Hepatocyte (in vitro differentiated cells): ENCODE results near the gene SUGP2. TPM values are rescaled to one million over a fixed set of nuclear protein-coding genes. Genes with fewer than 3 reads are reported as not detected.

ENCODE experiments used
- DNase-seq: peaks from one replicate; pipeline ENCODE4 v3.0.0-alpha.2; 2016; ENCODE audit warnings: low spot score
- H2AFZ ChIP-seq: fragments of 200-600 bp; sonication (generic); 2 replicates; pipeline ENCODE4 v1.6.0; 2016; ENCODE audit warnings: antibody characterized with exemption, mild to moderate bottlenecking
- H3K27ac ChIP-seq: fragments of 200-600 bp; sonication (generic); 2 replicates; pipeline ENCODE4 v1.5.1; 2016; ENCODE audit warnings: mild to moderate bottlenecking
- H3K27me3 ChIP-seq: fragments of 200-600 bp; sonication (generic); 2 replicates; pipeline ENCODE4 v1.6.1; 2016
- H3K36me3 ChIP-seq: fragments of 200-600 bp; sonication (generic); replicated peaks from 2 replicates; pipeline ENCODE4 v1.5.1; 2016; ENCODE audit warnings: low read depth; ENCODE audit not compliant: insufficient read depth
- H3K4me1 ChIP-seq: fragments of 200-600 bp; sonication (generic); 2 replicates; pipeline ENCODE4 v1.5.1; 2016; ENCODE audit warnings: mild to moderate bottlenecking, moderate library complexity; ENCODE audit not compliant: insufficient read depth
- H3K4me2 ChIP-seq: fragments of 200-600 bp; sonication (generic); 2 replicates; pipeline ENCODE4 v1.6.0; 2016
- H3K4me3 ChIP-seq: fragments of 200-600 bp; sonication (generic); 2 replicates; pipeline ENCODE4 v1.5.1; 2016; ENCODE audit warnings: mild to moderate bottlenecking
- H3K79me2 ChIP-seq: fragments of 200-600 bp; sonication (generic); 2 replicates; pipeline ENCODE4 v1.6.0; 2017; ENCODE audit warnings: mild to moderate bottlenecking
- H3K9me2 ChIP-seq: fragments of 200-600 bp; sonication (generic); replicated peaks from 2 replicates; pipeline ENCODE4 v1.6.0; 2017; ENCODE audit warnings: mild to moderate bottlenecking; ENCODE audit not compliant: insufficient read depth
- H3K9me3 ChIP-seq: fragments of 200-600 bp; sonication (generic); 2 replicates; pipeline ENCODE4 v1.5.1; 2016; ENCODE audit warnings: low read depth, mild to moderate bottlenecking
- H4K20me1 ChIP-seq: fragments of 200-600 bp; sonication (generic); 2 replicates; pipeline ENCODE4 v1.6.0; 2016; ENCODE audit warnings: mild to moderate bottlenecking; ENCODE audit not compliant: insufficient read depth, poor library complexity, severe bottlenecking
- CTCF ChIP-seq: fragments of 200-600 bp; sonication (generic); IDR thresholded peaks from 2 replicates; pipeline ENCODE4 v1.5.1; 2016; ENCODE audit warnings: antibody characterized with exemption, mild to moderate bottlenecking; ENCODE audit not compliant: poor library complexity
- EZH2 ChIP-seq: fragments of 200-600 bp; sonication (generic); IDR thresholded peaks from 2 replicates; pipeline ENCODE4 v1.6.1; 2016; ENCODE audit warnings: antibody characterized with exemption, mild to moderate bottlenecking, borderline replicate concordance
- EZH2phosphoT487 ChIP-seq: fragments of 200-600 bp; sonication (generic); IDR thresholded peaks from one replicate; pipeline ENCODE4 v1.6.1; 2018; ENCODE audit warnings: antibody characterized with exemption, mild to moderate bottlenecking, low read depth, moderate library complexity; ENCODE audit not compliant: unreplicated experiment, severe bottlenecking
- WGBS: methylation state at CpG from one replicate; pipeline ENCODE4 v1.1.6; 2016; ENCODE audit warnings: low lambda C conversion rate; ENCODE audit errors: missing lambda C conversion rate; 5-methylcytosine and 5-hydroxymethylcytosine counted together
- polyA plus RNA-seq: library from polyadenylated mRNA; unstranded; fragments of >200 nt; fragmentation: Nextera tagmentation; extraction: Ambion mirVana; gene quantifications from 2 replicates; pipeline ENCODE4 v1.2.1, GENCODE V29; 2016
- total RNA-seq: library from RNA; depleted of rRNA; stranded (reverse); fragments of >200 nt; gene quantifications from 2 replicates; pipeline ENCODE4 v1.2.3, GENCODE V29; 2014

Gene SUGP2
- total and polyA plus RNA-seq, 2 experiments from 2014 or later: 36.4 to 51.0 TPM

- Histone ChIP-seq H3K9me2 (no peaks in the 10 kb centered on the region), H4K20me1 (no peaks in the 10 kb centered on the region), H2AFZ (no peak overlapping the region), H3K4me2 (no peak overlapping the region), H3K36me3 (no peaks in the 10 kb centered on the region), H3K4me1 (peaks cover 4% of the 10 kb centered on the region), H3K9me3 (no peaks in the 10 kb centered on the region), H3K4me3 (no peak overlapping the region), H3K79me2 (no peaks in the 10 kb centered on the region), H3K27me3 (no peaks in the 10 kb centered on the region), H3K27ac (no peak overlapping the region)
- TF ChIP-seq EZH2phosphoT487 (no peak), CTCF (no peak), EZH2 (no peak)
- DNase-seq: no peak
- 90% methylated on average over 7 of the region's 7 CpGs for WGBS
Observed at GRCh38 chr19:19077103-19077502, 43.8 kb upstream of the SUGP2 start.

DNA sequence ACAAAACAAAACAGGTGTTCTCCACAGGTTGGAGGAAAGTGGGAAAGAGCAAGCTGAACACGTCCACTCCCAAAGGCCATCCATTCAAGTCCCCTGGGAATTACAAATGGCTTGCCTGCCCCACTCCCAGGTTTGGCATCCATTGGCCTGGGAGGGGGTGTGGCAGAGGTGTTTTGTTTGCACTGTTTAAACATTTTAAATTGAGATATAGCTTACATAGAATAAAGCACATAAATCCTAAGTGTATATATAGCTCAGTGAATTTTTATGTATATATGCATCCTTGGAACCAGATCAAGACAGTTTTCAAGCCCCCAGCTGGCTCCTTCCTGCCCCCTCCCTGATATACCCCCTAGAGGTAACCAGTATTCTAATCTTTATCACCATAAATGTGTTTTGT, 43.2 kb upstream of the SUGP2 start:
- 85% methylated on average over 1 of the region's 1 CpG for WGBS
- H3K27ac ChIP-seq: no peak overlapping the region
- no peaks in the 10 kb centered on the region for H3K36me3 ChIP-seq
- H3K9me2 ChIP-seq: no peaks in the 10 kb centered on the region
- TF ChIP-seq EZH2phosphoT487 (no peak), EZH2 (no peak), CTCF (no peak)
- H3K4me3 ChIP-seq: no peak overlapping the region
- H3K4me2 ChIP-seq: no peak overlapping the region
- no peaks in the 10 kb centered on the region for H3K79me2 ChIP-seq
- no peak overlapping the region for H2AFZ ChIP-seq
- H3K9me3 ChIP-seq: no peaks in the 10 kb centered on the region
- peaks cover 4% of the 10 kb centered on the region for H3K4me1 ChIP-seq
- no peaks in the 10 kb centered on the region for H3K27me3 ChIP-seq
- DNase-seq: no peak
- H4K20me1 ChIP-seq: no peaks in the 10 kb centered on the region

GRCh38 chr19:19075126-19075525, 41.8 kb upstream of the SUGP2 start:
- Histone ChIP-seq H3K9me3 (no peaks in the 10 kb centered on the region), H3K4me2 (no peak overlapping the region), H3K27ac (no peak overlapping the region), H3K79me2 (no peaks in the 10 kb centered on the region), H3K9me2 (no peaks in the 10 kb centered on the region), H3K4me1 (peaks cover 4% of the 10 kb centered on the region), H3K4me3 (no peak overlapping the region), H4K20me1 (no peaks in the 10 kb centered on the region), H3K27me3 (no peaks in the 10 kb centered on the region), H3K36me3 (no peaks in the 10 kb centered on the region), H2AFZ (no peak overlapping the region)
- 95% methylated on average over 8 of the region's 8 CpGs for WGBS
- no peak for DNase-seq
- no peak for TF ChIP-seq CTCF
- TF ChIP-seq EZH2phosphoT487: no peak
- TF ChIP-seq EZH2: no peak

DNA sequence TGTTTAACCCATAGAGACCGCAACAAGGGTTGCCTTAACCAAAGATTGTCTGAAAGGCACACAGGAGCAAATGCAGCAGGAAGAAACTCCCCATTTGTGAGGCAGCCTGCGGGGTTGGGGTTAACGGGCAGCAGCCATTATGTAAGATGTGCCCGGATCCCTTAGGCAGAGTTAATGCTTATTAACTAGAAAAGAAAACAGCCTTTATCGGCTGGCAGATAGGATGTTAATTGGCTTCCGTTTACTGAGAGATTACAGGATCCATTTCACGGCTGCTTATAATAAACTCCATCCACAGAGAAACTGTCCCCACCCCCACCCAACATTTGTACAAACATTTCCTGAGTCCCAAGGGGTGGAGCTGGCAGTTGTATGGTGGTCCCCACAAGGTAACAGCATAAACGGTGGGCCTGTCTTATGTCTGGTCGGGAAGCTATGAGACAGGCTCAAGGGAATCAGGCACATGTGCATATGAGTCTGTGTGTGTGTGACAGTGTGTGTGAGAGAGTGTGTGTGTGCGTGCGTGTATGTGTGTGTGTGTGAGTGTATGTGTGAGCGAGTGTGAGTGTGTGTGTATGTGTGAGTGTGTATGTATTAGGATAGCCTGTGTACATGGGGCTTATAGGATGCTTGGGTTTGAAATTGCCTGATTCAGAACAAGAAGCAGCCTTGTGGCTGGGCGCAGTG, 41.0 kb upstream of the SUGP2 start:
- Histone ChIP-seq H2AFZ (no peak overlapping the region), H3K27me3 (no peaks in the 10 kb centered on the region), H3K27ac (no peak overlapping the region), H3K9me3 (no peaks in the 10 kb centered on the region), H4K20me1 (no peaks in the 10 kb centered on the region), H3K4me3 (no peak overlapping the region), H3K9me2 (no peaks in the 10 kb centered on the region), H3K79me2 (no peaks in the 10 kb centered on the region), H3K4me2 (peak overlapping the region; percentile 15), H3K4me1 (peaks cover 4% of the 10 kb centered on the region), H3K36me3 (no peaks in the 10 kb centered on the region)
- no peak for DNase-seq
- 49% methylated on average over 13 of the region's 13 CpGs for WGBS
- no peak for TF ChIP-seq EZH2
- TF ChIP-seq EZH2phosphoT487: no peak
- TF ChIP-seq CTCF: no peak
